Measurements from ENCODE around the gene DOP1A.

DOP1A gene

DNA sequence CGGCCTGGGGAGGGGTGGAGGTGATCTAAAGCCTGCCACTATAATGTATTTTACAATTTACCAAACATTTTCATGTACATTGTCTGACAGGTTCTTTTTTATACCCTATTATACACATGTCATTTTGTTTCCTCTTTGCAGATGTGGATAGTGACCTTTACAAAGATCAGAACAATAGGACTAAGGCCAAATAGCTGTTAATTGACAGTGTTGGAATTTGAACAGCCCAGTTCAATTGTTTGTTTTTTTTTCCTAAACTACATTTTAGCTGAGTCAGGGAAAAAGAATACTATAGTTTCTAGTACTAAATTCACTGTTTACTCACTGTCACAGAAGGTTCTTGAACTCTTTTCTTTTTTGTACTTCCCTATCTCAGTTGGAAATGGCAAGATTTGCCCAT, 85.4 kb downstream of the DOP1A start:
- peaks cover 45% of the 10 kb centered on the region for H3K36me3 ChIP-seq (ENCODE audit: low read length)
- H3K9ac ChIP-seq (ENCODE audit: low read length), result no peak overlapping the region
- no peak overlapping the region for H3K27ac ChIP-seq (ENCODE audit: low read depth, low read length)
- H3K79me2 ChIP-seq (ENCODE audit: insufficient read depth, low read length), result no peaks in the 10 kb centered on the region
- H3F3A ChIP-seq (ENCODE audit: insufficient read depth), result no peaks in the 10 kb centered on the region
- H3K9me2 ChIP-seq (replicated peaks; ENCODE audit: insufficient read depth, low read length), result no peaks in the 10 kb centered on the region
- H3K27me3 ChIP-seq (ENCODE audit: low read length), result no peaks in the 10 kb centered on the region
- H3K4me3 ChIP-seq (ENCODE audit: insufficient read depth, low read length, poor library complexity, severe bottlenecking), result no peak overlapping the region
- H2AFZ ChIP-seq (ENCODE audit: low read depth, low read length, severe bottlenecking), result no peak overlapping the region
- H3K4me2 ChIP-seq (ENCODE audit: low read depth, low read length, poor library complexity, severe bottlenecking), result no peak overlapping the region
- no peaks in the 10 kb centered on the region for H4K20me1 ChIP-seq (ENCODE audit: low read depth, low read length)
- TF ChIP-seq, protein P1, sequence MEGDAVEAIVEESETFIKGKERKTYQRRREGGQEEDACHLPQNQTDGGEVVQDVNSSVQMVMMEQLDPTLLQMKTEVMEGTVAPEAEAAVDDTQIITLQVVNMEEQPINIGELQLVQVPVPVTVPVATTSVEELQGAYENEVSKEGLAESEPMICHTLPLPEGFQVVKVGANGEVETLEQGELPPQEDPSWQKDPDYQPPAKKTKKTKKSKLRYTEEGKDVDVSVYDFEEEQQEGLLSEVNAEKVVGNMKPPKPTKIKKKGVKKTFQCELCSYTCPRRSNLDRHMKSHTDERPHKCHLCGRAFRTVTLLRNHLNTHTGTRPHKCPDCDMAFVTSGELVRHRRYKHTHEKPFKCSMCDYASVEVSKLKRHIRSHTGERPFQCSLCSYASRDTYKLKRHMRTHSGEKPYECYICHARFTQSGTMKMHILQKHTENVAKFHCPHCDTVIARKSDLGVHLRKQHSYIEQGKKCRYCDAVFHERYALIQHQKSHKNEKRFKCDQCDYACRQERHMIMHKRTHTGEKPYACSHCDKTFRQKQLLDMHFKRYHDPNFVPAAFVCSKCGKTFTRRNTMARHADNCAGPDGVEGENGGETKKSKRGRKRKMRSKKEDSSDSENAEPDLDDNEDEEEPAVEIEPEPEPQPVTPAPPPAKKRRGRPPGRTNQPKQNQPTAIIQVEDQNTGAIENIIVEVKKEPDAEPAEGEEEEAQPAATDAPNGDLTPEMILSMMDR (IDR thresholded peaks at IDR 0.05; ENCODE audit: insufficient read depth, low read length, poor library complexity, severe bottlenecking), result no peak
- no peak for TF ChIP-seq EZH2phosphoT487 (conservative IDR thresholded peaks at IDR 0.05; ENCODE audit: low read length)
- H3K9me3 ChIP-seq (ENCODE audit: insufficient read depth, low read length), result no peaks in the 10 kb centered on the region

- H3K4me2 ChIP-seq (ENCODE audit: low read depth, low read length, poor library complexity, severe bottlenecking), result no peak overlapping the region
- H3F3A ChIP-seq (ENCODE audit: insufficient read depth), result no peaks in the 10 kb centered on the region
- no peaks in the 10 kb centered on the region for H4K20me1 ChIP-seq (ENCODE audit: low read depth, low read length)
- H3K27me3 ChIP-seq (ENCODE audit: low read length), result no peaks in the 10 kb centered on the region
- TF ChIP-seq, protein P1 (IDR thresholded peaks at IDR 0.05; ENCODE audit: insufficient read depth, low read length, poor library complexity, severe bottlenecking), result no peak
- no peak for TF ChIP-seq EZH2phosphoT487 (conservative IDR thresholded peaks at IDR 0.05; ENCODE audit: low read length)
- H2AFZ ChIP-seq (ENCODE audit: low read depth, low read length, severe bottlenecking), result no peak overlapping the region
- H3K36me3 ChIP-seq (ENCODE audit: low read length), result peaks cover 51% of the 10 kb centered on the region
- no peaks in the 10 kb centered on the region for H3K79me2 ChIP-seq (ENCODE audit: insufficient read depth, low read length)
- no peak overlapping the region for H3K9ac ChIP-seq (ENCODE audit: low read length)
- no peaks in the 10 kb centered on the region for H3K9me3 ChIP-seq (ENCODE audit: insufficient read depth, low read length)
- H3K27ac ChIP-seq (ENCODE audit: low read depth, low read length), result no peak overlapping the region
- H3K9me2 ChIP-seq (replicated peaks; ENCODE audit: insufficient read depth, low read length), result no peaks in the 10 kb centered on the region
- H3K4me3 ChIP-seq (ENCODE audit: insufficient read depth, low read length, poor library complexity, severe bottlenecking), result no peak overlapping the region
These were observed 86.5 kb downstream of the DOP1A start for GRCh38 chr6:83153883-83154521.

DNA sequence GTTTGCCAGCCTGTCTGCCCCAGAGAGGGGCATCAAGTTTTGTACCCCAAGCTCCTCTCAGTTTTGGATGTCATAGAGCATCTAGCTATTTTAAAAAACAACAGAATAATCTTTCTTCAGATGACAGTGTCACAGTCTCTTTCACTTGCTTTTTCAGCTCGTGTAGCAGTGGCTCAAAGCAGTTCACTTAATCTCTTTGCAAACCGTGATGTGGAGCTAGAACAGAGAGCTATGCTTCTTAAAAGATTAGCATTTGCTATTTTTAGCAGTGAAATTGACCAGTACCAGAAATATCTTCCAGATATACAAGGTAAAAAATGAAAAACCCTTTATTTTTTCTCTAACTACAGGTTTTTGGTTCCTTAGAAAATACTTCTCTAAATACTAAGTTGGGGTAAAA, 88.3 kb downstream of the DOP1A start:
- no peaks in the 10 kb centered on the region for H3F3A ChIP-seq (ENCODE audit: insufficient read depth)
- H3K27me3 ChIP-seq (ENCODE audit: low read length), result no peaks in the 10 kb centered on the region
- no peak overlapping the region for H3K4me3 ChIP-seq (ENCODE audit: insufficient read depth, low read length, poor library complexity, severe bottlenecking)
- H3K9me2 ChIP-seq (replicated peaks; ENCODE audit: insufficient read depth, low read length), result no peaks in the 10 kb centered on the region
- TF ChIP-seq, protein P1 (IDR thresholded peaks at IDR 0.05; ENCODE audit: insufficient read depth, low read length, poor library complexity, severe bottlenecking), result no peak
- no peak for TF ChIP-seq EZH2phosphoT487 (conservative IDR thresholded peaks at IDR 0.05; ENCODE audit: low read length)
- no peaks in the 10 kb centered on the region for H3K79me2 ChIP-seq (ENCODE audit: insufficient read depth, low read length)
- no peak overlapping the region for H3K27ac ChIP-seq (ENCODE audit: low read depth, low read length)
- no peak overlapping the region for H3K4me2 ChIP-seq (ENCODE audit: low read depth, low read length, poor library complexity, severe bottlenecking)
- no peaks in the 10 kb centered on the region for H3K9me3 ChIP-seq (ENCODE audit: insufficient read depth, low read length)
- no peak overlapping the region for H2AFZ ChIP-seq (ENCODE audit: low read depth, low read length, severe bottlenecking)
- peaks cover 51% of the 10 kb centered on the region for H3K36me3 ChIP-seq (ENCODE audit: low read length)
- H4K20me1 ChIP-seq (ENCODE audit: low read depth, low read length), result no peaks in the 10 kb centered on the region
- no peak overlapping the region for H3K9ac ChIP-seq (ENCODE audit: low read length)
